IPS-NIHi7 (cell line): ENCODE results near the gene FLRT2.

Experiments
- DNase-seq: peaks from one replicate; pipeline ENCODE4 v3.0.0; 2012; ENCODE audit warnings: mixed read lengths; ENCODE audit errors: extremely low spot score

The FLRT2 gene

DNA sequence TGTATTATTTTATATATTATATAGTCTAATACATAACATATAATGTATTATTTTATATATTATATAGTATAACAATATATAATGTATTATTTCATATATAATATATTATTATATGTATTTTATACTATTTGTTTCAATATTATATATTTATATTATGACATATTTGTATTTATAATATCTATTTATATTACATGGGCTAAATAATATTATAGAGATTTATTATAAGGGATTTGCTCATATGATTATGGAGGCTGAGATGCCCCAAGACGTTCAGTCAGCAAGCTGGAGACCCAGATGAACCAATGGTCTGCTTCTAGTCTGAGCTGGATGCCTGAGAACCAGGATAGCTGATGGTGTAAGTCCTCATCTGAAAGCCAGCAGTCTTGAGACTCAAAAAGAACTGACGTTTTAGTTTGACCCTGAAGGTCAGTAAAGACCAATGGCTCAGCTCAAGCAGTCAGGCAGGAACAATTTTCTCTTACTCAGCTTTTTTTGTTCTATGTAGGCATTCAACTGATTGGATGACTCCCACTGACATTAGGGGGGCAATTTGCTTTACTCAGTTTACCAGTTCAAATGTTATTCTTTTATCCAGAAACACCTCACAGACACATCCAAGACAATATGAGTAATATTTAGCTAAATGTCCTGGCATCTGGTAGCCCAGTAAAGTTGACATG lies 130.4 kb downstream of the FLRT2 start:
- no peak for DNase-seq

DNA sequence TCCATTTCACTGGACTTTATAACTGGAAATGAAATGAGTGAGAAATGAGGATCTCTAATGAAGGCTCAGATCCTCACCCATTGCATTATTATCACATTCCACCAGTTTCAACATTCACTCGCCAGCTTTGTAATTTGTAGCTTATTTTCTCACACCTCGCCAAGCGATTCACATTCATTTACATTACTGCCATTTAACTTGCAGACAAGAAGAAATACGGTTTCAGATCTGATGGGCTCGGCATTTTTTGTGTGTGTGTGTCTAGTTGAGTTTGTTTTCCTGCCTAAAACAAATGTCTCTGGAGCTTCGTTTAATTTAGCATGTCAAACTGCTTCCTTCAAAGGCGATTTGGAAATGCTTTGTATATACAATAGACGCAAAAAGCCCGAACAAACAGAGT lies 132.2 kb downstream of the FLRT2 start:
- DNase-seq, result no peak

DNA sequence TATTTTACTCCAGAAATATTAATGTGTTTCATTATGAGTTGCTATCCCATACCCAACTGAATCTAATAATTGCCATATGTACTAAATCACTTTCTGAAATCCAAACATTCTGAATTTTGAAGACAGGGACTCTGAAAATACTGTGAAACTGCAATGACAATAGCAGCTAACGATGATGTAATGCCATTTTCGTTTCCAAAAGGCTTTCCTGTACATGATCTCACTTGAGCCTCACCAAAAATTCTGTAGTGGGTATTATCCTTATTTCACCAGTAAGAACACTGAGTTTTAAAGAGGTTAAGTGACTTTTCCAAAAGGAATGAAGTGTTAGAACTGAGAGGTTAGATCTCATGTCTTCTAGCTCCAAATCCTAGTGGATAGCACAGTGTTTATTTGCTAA lies 133.3 kb downstream of the FLRT2 start:
- DNase-seq, result no peak

DNA sequence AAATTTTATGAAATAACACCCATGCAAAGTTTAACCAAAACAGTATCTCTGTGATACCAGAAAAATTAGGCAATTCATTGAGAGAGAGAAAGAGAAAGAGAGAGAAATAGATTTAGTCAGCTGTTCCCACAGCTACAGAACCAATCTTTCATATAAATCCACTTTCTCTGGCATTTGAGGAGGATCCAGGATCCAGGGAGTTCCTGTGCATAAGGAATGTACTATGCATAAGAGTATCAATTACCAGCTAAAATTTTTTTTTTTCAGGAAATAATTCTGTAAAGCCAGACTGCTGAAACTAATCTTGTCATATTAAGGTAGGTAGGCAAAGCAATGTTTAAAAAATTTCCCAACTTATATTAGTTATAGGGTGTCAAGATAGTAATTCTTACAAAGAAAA lies 133.7 kb downstream of the FLRT2 start:
- no peak for DNase-seq

DNA sequence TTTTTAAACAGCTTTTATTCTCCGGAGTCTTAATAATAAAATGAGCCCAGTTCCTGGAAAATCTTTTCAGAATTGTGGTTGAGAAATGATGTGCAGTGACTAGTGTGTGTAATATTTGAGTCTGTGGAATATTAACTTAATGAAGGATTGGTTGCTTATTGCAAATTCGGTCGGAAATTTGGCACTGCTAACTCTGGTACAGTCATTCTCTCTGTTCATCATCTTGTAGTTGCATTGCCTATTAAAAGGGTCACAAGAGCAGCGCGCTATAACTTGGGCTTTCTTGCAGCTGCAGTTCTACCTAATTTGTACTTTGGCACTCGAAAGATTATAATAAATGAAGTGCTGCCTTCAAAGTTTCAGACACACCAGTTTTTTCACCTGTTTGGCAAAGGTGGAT lies 146.0 kb downstream of the FLRT2 start:
- no peak for DNase-seq

DNA sequence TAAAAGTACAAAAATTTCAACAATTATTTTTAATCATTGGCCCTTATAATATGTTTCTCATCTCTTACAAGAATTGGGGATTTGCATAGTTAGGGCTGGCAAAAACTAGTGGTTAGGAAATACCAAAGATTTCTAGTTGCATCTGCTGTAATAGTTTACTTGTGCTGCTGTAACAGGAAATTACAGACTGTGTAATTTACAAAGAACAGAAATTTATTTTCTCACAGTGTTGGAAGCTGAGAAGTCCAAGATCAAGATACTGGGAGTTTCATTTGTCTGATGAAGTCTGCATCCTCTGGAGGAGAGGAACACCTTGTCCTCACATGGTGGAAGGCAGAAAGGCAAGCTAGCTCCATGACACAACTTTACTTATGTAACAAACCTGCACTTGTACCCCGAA lies 157.0 kb downstream of the FLRT2 start:
- DNase-seq, result no peak

DNA sequence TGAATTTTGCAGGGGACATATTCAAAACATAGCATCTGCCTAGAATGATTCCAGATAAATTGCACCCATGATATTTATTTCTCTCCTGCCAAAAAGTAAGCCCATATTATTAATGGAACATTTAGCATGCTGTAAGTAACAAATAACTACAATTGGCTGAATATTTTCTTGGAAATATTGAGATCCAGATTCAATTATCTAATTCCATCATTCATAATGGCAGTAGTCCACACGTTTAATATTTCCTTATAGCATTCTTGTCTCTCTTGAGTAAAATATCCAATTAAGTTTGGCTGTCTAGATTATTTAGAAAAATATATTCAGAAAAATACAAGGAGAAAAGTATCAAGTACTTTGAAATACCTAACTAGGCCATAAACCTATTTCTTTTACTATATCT lies 157.5 kb downstream of the FLRT2 start:
- no peak for DNase-seq

DNA sequence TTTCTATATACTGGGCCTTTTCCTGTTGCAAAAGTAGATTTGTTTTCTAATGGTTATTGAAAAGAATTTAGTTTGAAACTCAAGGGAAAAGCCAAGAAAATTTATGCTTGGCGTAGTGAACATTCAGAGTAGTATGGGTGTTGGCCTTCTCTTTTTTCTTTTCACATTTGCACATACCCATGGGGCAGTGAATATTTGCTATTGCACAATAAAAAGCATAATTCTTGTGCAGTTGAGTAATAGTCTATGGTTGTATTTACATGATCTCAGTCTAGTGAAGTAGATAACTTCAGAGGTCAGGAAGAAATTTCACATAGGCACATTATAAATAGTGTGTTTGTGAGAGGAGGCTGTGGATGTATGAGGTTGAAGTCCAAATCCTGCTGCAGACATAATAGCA lies 158.1 kb downstream of the FLRT2 start:
- no peak for DNase-seq

DNA sequence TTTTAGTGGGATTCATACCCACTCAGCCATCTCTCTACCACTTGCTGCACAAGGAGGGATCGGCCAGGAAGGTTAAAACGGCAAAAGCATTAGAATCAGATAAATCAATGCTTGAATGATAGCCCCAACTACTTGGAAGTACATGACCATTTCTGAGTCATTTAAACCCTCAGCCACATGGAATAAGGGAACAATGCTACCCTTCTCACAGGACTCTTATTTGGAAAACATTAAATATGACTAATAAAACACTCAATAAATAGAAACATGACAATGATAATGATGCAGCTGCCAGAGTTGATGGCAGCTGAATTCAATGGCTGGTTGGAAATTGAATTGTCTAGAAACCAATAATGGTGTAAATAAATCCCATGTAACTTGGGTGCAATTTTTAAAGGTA lies 165.4 kb downstream of the FLRT2 start:
- DNase-seq, result no peak

DNA sequence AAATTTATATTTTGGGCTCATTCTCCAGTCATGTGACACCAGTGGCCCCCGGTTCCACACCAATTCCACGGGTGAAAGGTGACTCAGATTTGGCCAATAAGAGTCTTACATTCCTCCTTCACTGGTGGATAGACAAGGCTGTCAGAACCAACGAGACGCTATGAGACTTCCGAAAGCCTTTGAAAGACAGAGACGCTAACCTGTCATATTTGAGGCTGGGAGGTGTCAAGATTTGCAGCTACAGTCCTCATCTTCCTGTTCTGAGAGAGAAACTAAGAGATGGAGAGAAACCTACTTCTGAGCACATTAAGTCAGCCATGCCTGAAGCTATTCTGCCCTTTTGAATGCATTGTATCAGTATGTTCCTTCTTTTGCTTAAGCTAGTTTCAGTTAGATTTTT lies 171.2 kb downstream of the FLRT2 start:
- DNase-seq, result no peak

DNA sequence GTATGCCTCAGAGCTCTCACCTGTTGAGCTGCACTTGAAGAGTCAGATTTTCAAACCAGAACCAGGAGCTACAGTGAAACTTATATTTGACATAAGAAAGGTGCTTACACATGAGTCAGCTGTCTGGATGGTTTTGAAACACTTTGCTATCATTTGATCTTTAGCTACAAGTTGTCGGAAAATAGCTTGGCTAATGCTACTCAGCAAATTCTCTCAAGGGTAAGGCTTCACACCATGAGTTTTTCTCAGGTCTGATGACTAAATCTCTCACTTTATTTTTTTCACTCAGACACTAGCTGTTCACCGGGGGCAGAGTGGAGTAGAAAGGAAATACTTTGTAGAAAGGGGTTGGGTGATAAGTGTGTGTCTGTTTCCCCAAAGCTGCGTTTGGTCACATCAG lies 171.8 kb downstream of the FLRT2 start:
- DNase-seq, result no peak

DNA sequence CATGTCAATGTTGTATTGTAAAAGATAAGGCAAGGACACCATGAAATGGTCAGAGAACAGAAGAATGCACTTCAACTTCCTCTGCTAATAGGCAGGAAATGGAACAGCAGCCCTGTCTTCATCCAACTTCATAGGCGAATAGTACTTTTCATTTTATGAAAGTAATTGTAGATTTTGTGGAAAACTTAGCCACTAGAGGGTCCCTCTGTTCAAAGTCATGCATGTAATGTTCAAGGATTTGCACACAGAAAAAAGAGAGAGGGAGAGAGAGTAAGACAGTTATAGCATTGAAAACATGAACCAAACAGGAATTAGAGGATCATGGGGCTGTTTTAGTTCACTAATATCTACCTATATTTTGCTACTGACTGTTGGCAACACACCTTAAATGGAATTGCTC lies 172.2 kb downstream of the FLRT2 start:
- DNase-seq, result no peak

DNA sequence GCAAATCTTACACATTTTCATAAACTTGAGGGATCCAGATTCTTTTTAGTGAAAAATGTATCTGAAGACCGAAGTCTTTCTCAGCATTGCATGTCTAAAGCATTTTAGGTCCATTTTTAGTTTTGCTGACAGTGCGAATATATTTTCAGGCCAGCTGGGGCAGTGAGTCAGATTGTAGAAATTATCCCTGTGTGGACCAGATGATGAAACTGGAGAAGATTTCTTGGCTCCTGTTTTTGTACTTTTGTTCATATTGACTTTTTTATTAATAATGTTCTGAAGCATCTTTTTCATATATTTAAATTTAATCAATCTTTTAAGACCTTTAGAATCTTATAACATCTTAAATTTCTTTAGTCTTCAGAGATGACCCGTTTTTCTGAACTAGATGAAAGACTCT lies 173.1 kb downstream of the FLRT2 start:
- DNase-seq, result no peak
